Left hindlimb (tissue), 1 donor: ENCODE results near the gene CEP192.

Source experiments
- DNase-seq: peaks from one replicate; pipeline ENCODE4 v3.0.0-alpha.2; 2018

The CEP192 gene

GRCh38 chr18:13159579-13159978 is 168.4 kb downstream of the CEP192 start:
- no peak for DNase-seq

- DNase-seq, result no peak
Observed at GRCh38 chr18:13161276-13161899, 170.2 kb downstream of the CEP192 start.

GRCh38 chr18:13163167-13163927 is 172.2 kb downstream of the CEP192 start:
- DNase-seq, result no peak

- DNase-seq, result no peak
Observed at GRCh38 chr18:13164406-13164805, 173.2 kb downstream of the CEP192 start.

GRCh38 chr18:13165636-13166423 is 174.7 kb downstream of the CEP192 start:
- DNase-seq, result no peak

- no peak for DNase-seq
Observed at GRCh38 chr18:13173578-13174145, 182.5 kb downstream of the CEP192 start.
